Activated B cell treated with CpG ODN at 0.5 μM for 24 hours (primary cell): ENCODE data around the gene ABCG5. TPM values are rescaled to one million over a fixed set of nuclear protein-coding genes. Genes with fewer than 3 reads are reported as not detected.

Source experiments
- ATAC-seq: fragments of 200-7000 bp; cut with Tn5 transposase; one replicate; pipeline ENCODE4 v1.10.0; 2021; ENCODE audit warnings: low read depth, mild to moderate bottlenecking, moderate library complexity
- CTCF ChIA-PET: fragments of 350-600 bp; sonication (Branson Sonifier 250); formaldehyde crosslinking; loops from one replicate; lab custom pipeline; 2021; ENCODE audit warnings: antibody characterized with exemption; lab: Charles Lee
- POLR2A ChIA-PET: fragments of 350-600 bp; sonication (Branson Sonifier 250); formaldehyde crosslinking; loops from one replicate; lab custom pipeline; 2021; ENCODE audit warnings: antibody characterized with exemption; lab: Charles Lee
- DNase-seq: peaks from one replicate; pipeline ENCODE4 v3.0.0; 2022
- H3K27ac Mint-ChIP-seq: one replicate; pipeline ENCODE4 v1.8.0; 2020; ENCODE audit warnings: mixed read lengths
- H3K27me3 Mint-ChIP-seq: one replicate; pipeline ENCODE4 v1.8.0; 2021; ENCODE audit warnings: mixed read lengths
- H3K36me3 Mint-ChIP-seq: one replicate; pipeline ENCODE4 v1.8.0; 2021; ENCODE audit warnings: low read depth, mixed read lengths
- H3K4me1 Mint-ChIP-seq: one replicate; pipeline ENCODE4 v1.8.0; 2021; ENCODE audit warnings: mixed read lengths
- H3K4me3 Mint-ChIP-seq: one replicate; pipeline ENCODE4 v1.8.0; 2020; ENCODE audit warnings: mild to moderate bottlenecking, mixed read lengths
- H3K9me3 Mint-ChIP-seq: one replicate; pipeline ENCODE4 v1.8.0; 2020; ENCODE audit warnings: mixed read lengths
- CTCF ChIP-seq: fragments of 200-600 bp; IDR thresholded peaks from one replicate; pipeline ENCODE4 v1.8.0; 2022; ENCODE audit warnings: antibody characterized with exemption, mild to moderate bottlenecking
- intact Hi-C: fragments of 100-400 bp; cut with micrococcal nuclease; formaldehyde crosslinking; loops from one replicate; pipeline ENCODE4 v1.15.1; 2024
- total RNA-seq: library from RNA; stranded (reverse); gene quantifications from 2 replicates; pipeline ENCODE4 v1.2.3, GENCODE V29; 2022

Gene ABCG5
- total RNA-seq, 1 donor from 2014 or later: not detected

GRCh38 chr2:43810452-43810851, 28.2 kb downstream of the ABCG5 start:
- Mint-ChIP-seq H3K27ac (no peak overlapping the region), H3K36me3 (peaks cover 2% of the 10 kb centered on the region), H3K9me3 (no peaks in the 10 kb centered on the region), H3K27me3 (no peaks in the 10 kb centered on the region), H3K4me3 (no peak overlapping the region), H3K4me1 (no peaks in the 10 kb centered on the region)
- no peak for DNase-seq
- ChIA-PET POLR2A (no interaction called here), CTCF (no interaction called here)
- no peak for TF ChIP-seq CTCF
- intact Hi-C loops: no loop called here
- ATAC-seq: no peak

GRCh38 chr2:43806719-43807031, 32.0 kb downstream of the ABCG5 start:
- Mint-ChIP-seq H3K36me3 (peaks cover 8% of the 10 kb centered on the region), H3K9me3 (no peaks in the 10 kb centered on the region), H3K27ac (no peak overlapping the region), H3K4me3 (no peak overlapping the region), H3K4me1 (no peaks in the 10 kb centered on the region), H3K27me3 (no peaks in the 10 kb centered on the region)
- POLR2A ChIA-PET: no interaction called here
- CTCF ChIA-PET: no interaction called here
- TF ChIP-seq CTCF: no peak
- intact Hi-C loops: no loop called here
- no peak for ATAC-seq
- DNase-seq: no peak

DNA sequence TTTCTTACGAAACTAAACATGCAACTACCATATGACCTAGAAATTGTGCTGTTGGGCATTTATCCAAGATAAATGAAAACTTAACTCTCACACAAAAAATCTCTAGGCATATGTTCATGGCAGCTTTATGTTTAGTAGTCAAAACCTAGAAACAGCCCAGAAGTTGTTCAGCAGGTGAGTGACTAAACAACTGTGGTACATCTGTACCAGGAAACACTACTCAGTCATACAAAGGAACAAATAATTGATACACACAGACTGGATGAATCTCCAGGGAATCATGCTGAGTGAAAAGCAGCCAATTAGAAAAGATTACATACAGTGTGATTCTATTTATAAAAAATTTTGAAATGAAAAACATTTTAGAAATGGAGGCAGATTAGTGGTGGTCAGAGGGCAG, 35.5 kb downstream of the ABCG5 start:
- TF ChIP-seq CTCF: no peak
- no peaks in the 10 kb centered on the region for H3K4me1 Mint-ChIP-seq
- intact Hi-C loops: no loop called here
- H3K27me3 Mint-ChIP-seq: no peaks in the 10 kb centered on the region
- H3K36me3 Mint-ChIP-seq: peaks cover 8% of the 10 kb centered on the region
- ChIA-PET CTCF (no interaction called here), POLR2A (no interaction called here)
- no peak for ATAC-seq
- no peak overlapping the region for H3K27ac Mint-ChIP-seq
- no peaks in the 10 kb centered on the region for H3K9me3 Mint-ChIP-seq
- no peak overlapping the region for H3K4me3 Mint-ChIP-seq
- DNase-seq: no peak

GRCh38 chr2:43802135-43802534, 36.5 kb downstream of the ABCG5 start:
- no peak overlapping the region for H3K27ac Mint-ChIP-seq
- ChIA-PET CTCF (no interaction called here), POLR2A (no interaction called here)
- intact Hi-C loops: no loop called here
- ATAC-seq: no peak
- no peaks in the 10 kb centered on the region for H3K9me3 Mint-ChIP-seq
- TF ChIP-seq CTCF: no peak
- no peaks in the 10 kb centered on the region for H3K27me3 Mint-ChIP-seq
- no peak for DNase-seq
- no peaks in the 10 kb centered on the region for H3K4me1 Mint-ChIP-seq
- H3K4me3 Mint-ChIP-seq: no peak overlapping the region
- H3K36me3 Mint-ChIP-seq: peaks cover 8% of the 10 kb centered on the region

DNA sequence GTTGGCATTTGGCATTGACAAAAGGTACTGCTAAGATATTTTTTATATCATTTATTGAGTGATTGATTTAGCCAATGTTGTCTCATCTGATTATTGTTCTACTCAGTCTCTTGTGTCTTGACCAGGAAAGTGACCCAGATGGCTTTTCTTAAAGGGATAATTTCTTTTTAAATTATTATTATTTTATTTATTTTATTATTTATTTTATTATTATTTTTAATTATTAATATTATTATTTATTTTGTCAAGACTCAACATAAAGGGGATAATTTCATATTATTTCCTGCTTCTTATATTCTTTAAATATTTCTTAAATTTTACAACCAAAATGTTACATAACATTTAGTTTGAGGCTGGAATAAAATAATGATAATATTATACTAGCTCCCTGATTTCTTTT, 37.7 kb downstream of the ABCG5 start:
- peaks cover 9% of the 10 kb centered on the region for H3K36me3 Mint-ChIP-seq

More for the DNA sequence above, 37.7 kb downstream of the ABCG5 start:
- intact Hi-C loops: no loop called here
- POLR2A ChIA-PET: no interaction called here
- Mint-ChIP-seq H3K4me1 (no peaks in the 10 kb centered on the region), H3K4me3 (no peak overlapping the region), H3K27me3 (no peaks in the 10 kb centered on the region), H3K27ac (no peak overlapping the region), H3K9me3 (no peaks in the 10 kb centered on the region)
- ATAC-seq: no peak
- CTCF ChIA-PET: no interaction called here
- DNase-seq: no peak
- no peak for TF ChIP-seq CTCF
